Dermis blood vessel endothelial cell (primary cell): ENCODE data around the gene MYBPC1. TPM values are rescaled to one million over a fixed set of nuclear protein-coding genes. Genes with fewer than 3 reads are reported as not detected.
A peak's percentile ranks its signal among the peaks of the same experiment; 100 is the strongest.
"Not testable (repeated sequence)": the region's sequence is repeated elsewhere in the genome, so short reads cannot be mapped to it uniquely, and the experiment has no call there.

Experiments
- DNase-seq: peaks from one replicate; pipeline ENCODE4 v3.0.0; 2010
- total RNA-seq: library from RNA; depleted of rRNA; stranded (reverse); fragments of >200 nt; gene quantifications from 2 replicates; pipeline ENCODE4 v1.2.3, GENCODE V29; 2014

The MYBPC1 gene
- total RNA-seq, 1 donor from 2014 or later, result not detected

DNA sequence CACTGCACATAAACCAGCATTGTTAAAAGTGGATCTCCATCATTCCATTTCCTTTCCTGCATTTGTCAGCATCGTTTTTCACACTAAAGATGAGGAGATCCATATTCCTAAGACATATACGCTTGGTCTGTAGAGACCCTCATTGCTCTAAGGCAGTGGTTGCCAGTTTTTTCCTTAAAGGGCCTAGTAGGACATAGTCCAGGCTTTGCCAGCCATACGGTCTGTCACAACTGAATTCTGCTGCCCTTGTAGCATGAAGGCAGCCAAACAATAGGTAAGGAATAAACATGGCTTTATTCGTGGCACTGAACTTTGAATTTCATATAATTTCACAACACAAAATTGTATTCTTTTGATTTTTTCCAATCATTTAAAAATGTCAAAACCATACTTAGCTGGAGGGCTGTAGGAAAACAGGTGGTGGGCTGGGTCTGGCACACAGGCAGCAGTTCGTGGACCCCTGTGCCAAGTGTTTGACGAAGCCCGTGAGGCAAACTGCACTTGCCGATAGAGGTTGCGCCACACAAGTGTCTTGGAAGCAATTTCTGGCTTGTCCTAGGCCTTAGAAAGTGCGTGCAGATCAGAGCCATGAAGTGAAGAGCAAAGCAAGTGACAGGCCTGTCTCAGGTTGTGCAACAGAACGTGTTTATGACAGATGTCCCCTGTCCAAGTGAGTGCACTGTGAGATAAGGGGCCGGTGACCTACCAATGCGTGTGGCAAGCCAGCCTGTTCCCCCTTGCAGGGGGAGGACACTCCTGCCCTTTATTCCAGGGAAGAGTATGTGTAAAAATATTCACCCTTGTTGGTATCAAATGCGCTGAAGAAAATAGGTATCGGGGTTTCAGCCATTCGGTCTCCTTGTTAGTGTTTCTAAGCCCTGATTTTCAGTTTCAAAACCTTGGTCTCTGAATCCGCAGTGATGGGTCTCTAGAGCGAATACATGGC, 101.8 kb downstream of the MYBPC1 start:
- peak; percentile 5 for DNase-seq

DNA sequence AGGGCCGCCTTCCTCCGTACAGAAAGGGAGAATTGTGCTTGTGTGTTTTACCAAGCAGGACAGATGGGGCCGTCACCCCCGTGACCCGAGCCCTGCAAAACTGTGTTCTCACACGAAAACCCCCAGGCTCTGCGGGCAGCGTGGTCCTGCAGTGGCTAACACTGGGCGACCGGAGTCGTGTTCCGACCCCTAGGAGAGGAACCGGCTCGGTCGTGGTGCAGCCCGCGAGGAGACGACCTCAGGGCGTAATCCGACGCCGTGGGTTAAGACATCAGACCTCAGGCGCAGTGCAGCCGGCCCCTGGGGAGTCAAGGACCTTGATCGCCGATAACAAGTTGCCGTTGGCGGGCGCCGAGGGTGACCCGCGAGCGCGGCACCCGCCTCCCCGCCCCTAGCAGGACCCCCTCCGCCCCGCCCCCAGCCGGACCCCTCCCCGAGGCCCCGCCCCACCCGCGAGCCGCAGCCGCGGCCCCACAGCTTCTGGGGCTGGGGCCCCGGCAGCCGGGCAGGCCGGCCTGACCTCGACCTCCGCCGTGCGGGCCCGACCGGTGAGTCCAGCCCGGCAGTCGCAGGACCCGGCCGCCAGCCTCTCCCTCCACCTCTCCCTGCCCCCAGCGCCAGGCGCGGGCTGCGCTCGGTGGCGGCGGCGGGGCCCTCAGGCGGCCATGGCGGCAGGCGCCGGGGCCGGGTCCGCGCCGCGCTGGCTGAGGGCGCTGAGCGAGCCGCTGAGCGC, 102.6 kb downstream of the MYBPC1 start, which contains the start of gene CHPT1:
TSS of gene CHPT1 (plus strand) at position 444 of the 733 bp plus-strand sequence. CDS start at position 666, 222 bp downstream.
- peak; percentile 58 for DNase-seq

DNA sequence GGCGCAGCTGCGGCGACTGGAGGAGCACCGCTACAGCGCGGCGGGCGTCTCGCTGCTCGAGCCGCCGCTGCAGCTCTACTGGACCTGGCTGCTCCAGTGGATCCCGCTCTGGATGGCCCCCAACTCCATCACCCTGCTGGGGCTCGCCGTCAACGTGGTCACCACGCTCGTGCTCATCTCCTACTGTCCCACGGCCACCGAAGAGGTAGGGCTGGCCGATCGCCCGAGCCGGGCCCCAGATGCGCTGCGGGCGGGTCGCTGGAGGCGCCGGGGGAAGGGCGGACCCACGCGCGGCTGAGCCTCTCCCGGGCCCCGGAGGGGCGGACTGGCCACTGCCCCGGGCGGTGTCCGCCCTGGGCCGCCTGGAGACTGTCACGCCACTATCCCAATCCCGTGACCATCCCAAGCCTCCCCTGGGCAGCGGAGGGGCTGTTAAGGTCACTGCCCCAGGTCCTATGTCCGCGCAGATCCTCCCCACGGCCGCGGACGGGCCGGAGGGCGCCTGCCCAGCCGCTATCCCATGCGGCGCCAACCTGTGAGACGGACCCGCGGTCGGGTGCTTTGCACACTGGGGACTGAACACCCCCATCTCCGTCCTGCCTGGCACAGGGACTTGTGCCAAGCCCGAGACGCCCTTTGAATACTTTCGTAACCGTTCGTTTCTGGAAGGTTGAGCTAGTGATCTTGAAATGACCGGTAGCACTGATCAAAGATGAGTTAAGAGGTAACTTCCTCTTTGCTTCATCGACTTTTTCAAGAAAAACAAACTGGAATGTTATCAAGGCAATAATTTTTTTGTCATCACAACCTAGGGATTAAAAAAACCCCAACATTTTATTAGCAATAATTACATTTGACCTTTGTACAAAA, 103.4 kb downstream of the MYBPC1 start:
- peak; percentile 37 for DNase-seq

DNA sequence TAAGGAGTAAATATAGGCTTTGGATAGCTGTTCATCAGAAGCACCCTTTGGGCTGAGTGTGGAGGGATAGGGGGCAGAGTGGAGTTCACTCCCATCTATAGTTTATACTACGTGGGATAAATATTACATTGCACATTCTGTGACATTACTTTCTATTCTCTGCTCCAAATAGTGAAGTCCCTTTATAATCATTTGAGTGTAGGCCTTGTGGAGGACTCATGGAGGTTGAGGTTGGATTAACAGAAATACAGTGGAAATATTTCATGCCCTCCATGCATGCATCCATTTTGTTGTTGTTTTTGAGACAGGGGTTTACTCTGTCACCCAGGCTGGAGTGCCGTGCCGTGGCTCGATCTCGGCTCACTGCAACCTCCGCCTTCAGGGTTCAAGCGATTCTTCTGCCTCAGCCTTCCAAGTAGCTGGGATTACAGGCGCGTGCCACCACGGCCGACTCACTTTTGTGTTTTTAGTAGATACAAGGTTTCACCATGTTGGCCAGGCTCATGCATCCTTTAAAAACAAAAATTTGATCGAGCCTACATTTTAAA, 104.1 kb downstream of the MYBPC1 start:
- peak; percentile 38 for DNase-seq

DNA sequence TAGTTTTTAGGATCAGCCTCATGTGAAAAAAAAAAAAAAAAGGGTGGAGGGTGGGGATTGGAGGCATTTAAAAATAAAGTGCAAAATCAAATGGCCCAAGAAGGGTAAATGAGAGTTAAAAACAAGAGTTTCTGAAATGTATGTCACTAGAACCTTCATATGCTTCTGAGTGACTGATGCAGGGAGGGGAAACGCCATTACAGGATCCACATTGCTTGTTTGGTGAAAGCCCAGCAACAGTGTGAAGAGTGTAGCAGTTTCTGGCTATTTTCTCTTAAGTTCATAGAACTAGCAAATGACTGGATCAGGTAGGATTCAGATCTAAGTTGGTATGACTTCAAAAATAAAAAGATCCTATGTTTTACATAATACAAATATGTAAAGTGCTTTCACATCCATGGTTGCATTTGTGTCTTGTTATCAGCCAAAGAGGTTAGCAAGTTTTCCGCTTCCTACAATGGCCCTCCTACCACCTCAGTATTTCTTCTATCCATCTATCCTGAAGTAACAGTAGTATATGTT, 105.6 kb downstream of the MYBPC1 start:
- no peak for DNase-seq

DNA sequence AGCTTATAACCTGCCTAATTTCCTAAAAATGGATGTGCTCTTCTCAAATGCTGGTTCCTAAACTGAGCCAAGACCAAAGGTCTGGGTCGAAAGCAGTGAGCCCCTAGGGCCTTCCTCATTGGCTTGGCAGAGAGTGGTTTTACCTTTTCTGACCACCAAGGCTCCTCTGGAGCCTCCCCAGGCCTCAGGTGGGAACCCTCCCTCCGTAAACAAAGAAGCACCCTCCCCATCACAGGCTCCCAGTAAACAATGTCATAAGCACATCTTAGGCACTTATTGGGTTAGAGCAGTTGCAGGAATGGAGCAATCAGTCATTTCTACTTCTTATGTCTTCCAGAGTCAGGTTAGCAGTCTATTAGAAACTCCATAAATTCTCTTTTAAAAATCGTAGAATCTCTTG, 108.7 kb downstream of the MYBPC1 start:
- no peak for DNase-seq

DNA sequence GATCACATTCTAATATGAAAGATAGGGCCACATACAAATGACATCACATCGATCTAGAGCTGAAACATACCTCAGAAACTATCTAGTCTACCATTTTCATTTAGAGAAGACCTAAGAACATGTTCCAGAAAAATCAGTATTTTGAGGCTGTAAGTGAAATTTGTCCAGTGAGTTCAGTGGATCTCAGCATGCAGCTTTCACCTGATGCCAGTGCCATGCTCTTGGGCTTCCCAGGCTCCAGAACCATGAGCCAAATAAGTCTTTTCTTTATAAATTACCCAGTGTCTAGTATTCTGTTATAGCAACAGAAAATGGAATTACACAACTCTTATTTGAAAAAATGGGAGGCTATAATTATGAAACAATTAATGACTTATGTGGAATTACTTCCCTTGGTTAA, 111.6 kb downstream of the MYBPC1 start:
- no peak for DNase-seq

DNA sequence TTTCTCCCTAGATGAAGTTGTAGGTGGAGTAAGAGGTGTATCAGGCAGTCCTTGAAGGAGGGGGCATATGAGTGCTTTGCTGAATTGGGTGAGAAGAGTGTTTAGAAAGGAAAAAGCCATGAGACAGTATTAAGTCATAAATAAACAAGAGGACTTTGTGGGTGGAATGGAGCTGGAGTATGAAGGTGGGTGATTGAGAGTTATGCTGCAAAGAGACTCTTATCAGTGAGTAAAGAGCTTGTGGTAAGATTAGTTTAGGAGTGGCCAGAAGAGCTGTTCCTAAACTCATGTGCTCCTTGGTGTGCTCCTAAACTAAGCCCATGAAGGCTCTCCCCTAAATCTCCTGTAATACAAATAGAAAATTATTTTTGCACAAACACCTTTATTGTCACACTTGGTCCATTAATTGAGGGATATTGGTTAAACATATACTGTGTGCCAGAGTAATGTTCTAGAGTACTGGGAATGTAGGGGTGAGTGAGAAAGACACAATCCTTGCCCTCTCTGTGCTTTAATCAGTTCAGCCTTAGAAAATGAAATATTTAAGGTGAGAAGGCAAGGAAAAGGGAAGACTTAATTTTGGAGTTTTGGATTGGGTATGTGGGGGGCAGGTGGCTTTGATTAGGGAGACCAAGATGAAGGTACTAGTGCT, 112.5 kb downstream of the MYBPC1 start:
- no peak for DNase-seq

DNA sequence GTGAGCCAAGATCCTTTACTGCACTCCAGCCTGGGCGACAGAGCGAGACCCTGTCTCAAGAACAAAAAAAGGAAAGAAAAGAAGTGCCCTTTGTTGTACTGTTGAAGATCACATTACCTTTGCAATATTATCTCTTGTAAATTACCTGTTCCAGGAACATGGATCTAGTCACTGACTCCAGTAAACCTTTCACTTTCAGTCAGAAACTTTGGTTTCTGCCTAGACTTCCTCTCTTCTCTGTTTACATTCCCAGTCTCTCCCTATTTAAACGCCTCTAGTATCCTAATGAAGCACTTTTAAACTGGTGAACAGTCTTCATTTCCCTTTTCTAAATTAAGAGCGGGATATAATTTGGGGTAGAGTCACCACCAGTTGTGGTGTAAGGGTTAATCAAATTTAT, 115.5 kb downstream of the MYBPC1 start:
- no peak for DNase-seq

DNA sequence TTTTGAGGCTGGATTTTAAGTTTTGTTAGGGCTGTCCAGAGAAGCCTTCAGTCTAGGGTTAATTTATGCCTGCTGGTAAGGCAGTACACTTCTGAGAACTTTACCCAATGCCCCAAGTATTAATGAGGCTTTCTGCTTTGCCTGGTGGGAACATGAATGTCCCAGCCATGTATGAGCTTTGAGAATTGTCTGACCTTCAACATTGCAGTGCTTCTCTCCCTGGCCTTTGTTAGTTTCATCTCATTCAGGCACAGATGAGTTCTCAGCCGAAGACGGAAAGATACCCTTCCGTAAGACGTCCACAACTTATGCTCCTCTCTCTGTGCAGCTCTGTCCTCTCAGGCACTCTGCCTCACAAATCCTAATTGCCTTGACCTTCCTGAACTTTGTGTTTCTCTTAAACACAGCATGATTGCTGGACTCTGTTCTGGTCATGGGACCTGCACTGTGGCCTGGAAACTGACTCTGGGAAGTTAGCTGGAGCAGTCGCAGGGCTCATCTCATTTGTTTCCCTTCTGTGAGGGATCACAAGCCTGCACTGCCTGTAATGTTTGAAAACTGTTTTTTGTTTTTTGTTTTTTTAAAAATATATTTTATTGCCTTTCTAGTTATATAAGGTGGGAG, 118.4 kb downstream of the MYBPC1 start:
- peak; percentile 2 for DNase-seq

DNA sequence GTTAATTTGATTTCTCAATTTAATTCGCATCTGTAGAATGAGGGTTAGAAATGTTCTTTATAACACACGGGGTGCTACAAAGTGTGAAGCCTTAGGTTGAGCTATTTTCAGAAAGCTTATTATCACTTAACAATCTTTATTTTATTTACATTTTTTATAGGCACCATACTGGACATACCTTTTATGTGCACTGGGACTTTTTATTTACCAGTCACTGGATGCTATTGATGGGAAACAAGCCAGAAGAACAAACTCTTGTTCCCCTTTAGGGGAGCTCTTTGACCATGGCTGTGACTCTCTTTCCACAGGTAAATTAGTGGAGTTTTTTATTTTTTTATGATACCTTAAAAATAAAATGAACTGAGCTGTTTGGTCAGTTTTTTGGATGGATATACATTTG, 119.2 kb downstream of the MYBPC1 start:
- no peak for DNase-seq

DNA sequence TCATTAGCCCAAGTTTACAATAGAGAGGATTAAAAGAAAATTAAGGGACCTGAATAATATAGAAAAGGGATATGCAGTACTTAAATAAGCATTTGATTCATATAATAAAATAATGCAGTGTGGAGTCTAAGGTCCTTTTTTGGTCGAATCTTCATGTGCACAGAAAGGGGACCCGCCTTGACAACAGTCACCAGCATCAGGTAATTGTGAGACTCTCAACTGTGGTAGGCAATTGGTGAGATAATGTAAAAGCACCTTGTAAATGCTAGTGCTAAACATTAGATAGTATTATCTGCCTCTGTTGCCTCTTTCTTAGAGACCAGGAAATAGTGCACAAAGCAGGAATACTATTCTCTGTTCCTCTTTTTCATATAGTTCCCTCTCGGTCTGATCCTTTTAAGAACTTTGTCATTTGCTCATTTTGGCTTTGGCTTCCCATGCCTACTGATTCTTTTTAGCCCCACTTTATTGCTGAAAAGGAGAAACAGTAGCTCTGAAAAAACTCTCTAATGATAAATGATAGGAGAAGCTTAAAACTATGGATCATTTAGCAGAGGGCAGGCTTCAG, 120.2 kb downstream of the MYBPC1 start:
- no peak for DNase-seq

DNA sequence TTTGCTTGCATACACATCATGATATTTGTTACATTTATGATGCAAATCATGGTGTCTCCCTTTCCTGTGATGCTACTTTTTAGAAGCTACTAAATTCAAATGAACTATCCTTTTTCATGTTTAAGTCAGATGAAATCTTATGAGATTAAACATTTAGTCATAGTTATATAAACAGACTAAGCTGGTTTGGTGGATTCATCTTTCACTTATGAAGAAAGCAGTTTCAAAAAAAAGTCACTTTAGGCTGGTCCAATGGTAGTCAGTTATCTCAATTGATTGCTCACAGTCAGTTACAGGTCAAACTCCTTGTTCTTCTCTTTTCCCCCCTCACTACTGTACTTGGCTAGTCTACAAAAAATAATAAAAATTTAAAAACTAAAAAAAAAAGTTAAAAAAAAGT, 124.8 kb downstream of the MYBPC1 start:
- no peak for DNase-seq

DNA sequence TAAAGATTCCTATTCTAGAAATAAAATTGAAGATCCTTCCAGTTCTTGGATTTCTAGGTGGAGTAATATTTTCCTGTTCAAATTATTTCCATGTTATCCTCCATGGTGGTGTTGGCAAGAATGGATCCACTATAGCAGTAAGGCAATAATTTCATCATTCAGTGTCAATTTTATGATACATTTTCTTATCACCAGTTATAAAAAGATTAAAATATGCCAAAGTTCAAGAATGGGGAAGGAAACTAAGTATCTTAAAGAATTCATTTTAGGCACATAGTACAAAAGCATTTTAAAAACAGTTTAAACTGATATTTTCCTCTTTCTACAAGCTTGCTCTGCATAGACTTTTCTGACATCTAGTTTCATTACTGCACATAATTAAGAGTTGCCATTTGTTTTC, 125.3 kb downstream of the MYBPC1 start:
- DNase-seq, result no peak

DNA sequence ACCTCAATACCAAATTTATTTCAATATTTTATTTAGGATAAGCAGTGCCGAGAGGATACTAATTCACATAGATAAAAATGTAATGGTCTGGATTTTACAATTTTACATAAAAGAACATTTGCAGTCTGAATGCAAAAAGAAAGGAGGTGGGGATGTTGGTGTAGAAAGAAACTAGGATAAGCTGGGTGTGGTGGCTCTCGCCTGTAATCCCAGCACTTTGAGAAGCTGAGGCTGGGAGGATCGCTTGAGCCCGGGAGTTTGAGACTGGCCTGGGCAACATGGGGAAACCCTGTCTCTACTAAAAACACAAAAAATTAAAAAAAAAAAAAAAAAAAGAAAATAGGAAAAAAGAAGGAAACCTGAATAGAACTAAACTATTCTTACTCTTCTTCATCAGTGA, 127.6 kb downstream of the MYBPC1 start:
- no peak for DNase-seq

DNA sequence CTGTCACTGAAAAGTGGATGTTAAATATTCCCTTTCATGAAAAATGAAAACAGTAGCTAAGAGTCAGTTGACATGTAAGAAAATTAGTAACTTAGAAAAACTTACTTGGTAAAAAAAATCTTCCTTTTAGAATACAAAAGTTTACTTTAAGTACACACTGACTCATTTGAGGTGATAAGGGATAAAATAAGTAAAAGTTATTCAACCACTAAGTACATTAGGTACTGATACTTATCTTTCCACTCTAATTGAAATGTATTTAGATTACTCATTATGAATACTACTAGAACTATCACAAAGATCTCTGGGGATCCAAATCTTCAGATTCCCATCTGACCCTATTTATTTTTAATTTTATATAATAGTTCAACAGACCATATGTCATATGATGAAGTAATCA, 132.3 kb downstream of the MYBPC1 start:
- DNase-seq, result no peak

DNA sequence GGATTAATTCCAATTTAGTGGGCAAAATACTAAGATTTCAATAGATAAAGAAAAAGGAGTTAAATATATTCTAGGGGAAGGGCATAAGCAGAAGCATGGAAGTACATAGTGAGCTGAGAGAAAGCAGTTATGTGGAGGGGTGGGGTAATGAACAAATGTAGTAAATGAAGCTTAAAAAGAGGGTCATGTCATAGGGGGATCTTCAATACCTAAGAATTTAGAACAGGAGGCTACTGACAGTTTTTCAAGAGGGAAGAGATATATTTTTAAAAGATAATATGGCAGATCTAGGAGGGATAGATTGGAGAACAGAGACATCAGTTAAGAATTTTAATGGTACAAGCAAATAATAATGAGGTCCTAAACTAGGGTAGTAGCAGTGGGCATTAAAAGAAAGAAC, 135.1 kb downstream of the MYBPC1 start:
- no peak for DNase-seq

DNA sequence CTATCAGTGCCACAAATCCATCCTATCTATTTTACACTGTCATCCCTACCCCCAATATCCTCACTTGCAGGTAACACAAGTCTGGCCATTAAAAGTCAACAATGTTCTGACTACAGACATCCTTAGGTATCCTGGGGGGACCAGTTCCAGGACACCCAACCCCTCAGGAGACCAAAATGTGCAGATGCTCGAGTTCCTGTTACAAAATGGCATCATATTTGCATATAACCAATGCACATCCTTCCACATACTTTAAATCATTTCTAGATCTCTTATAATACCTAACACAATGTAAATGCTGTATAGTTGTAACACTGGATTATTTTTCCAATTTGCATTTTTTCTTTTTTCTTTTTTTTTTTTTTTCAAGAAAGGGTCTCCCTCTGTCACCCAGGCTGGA, 137.5 kb downstream of the MYBPC1 start:
- DNase-seq, result no peak

DNA sequence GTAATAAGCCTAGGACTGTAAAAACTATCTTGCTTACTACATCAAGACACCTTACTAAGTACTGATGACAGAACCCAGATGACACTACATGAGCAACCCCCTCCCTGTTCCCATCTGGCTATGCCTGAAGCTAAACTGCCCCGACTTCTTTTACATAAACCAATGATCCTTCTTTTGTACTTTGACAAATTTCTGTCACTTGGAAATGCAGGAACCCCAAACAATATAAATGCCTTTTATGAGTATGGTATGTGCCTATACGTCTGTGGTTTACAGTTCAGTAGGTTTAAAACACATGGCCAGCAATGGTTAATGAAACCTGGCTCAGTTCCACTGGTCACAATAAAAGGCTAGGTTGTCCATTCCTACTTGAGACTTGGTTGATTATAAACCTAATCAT, 138.4 kb downstream of the MYBPC1 start:
- no peak for DNase-seq

DNA sequence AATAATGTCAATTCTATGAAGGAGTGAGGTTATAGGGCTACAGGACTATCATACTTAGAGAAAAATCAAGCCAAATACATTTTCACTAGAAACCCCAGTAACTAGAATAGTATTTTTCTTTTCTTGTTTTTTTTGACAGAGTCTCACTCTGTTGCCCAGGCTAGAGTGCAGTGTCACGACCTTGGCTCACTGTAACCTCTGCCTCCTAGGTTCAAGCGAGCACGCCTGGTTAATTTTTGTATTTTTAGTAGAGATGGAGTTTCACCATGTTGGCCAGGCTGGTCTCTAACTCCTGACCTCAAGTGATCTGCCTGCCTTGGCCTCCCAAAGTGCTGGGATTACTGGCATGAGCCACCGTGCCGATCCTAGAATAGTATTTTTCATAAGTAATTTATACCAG, 139.7 kb downstream of the MYBPC1 start:
- not testable (repeated sequence) for DNase-seq
